HepG2 (cell line): ENCODE measurements around the gene MUL1. TPM values are rescaled to one million over a fixed set of nuclear protein-coding genes. Genes with fewer than 3 reads are reported as not detected.

Experiments used
- BRF2 ChIP-seq: sonication (generic); formaldehyde crosslinking; IDR thresholded peaks from 2 replicates; pipeline ENCODE4 v1.8.1; 2022; ENCODE audit warnings: mild to moderate bottlenecking, missing genetic modification reagents
- CBX2 ChIP-seq, 2 experiments: fragments of 200-600 bp in 1 of 2; sonication (generic); formaldehyde crosslinking in 1 of 2; IDR thresholded peaks; 2 replicates each; pipeline versions ENCODE4 v1.7.0 to v1.8.1; 2018 to 2022; ENCODE audit warnings: low read depth in 2 of 2, low read length in 1 of 2, mild to moderate bottlenecking in 1 of 2, missing genetic modification reagents in 1 of 2
- CENPX ChIP-seq: sonication (generic); formaldehyde crosslinking; IDR thresholded peaks from 2 replicates; pipeline ENCODE4 v1.9.0; 2021; ENCODE audit warnings: mild to moderate bottlenecking, missing genetic modification reagents, moderate library complexity
- GZF1 ChIP-seq: sonication (generic); formaldehyde crosslinking; IDR thresholded peaks from 2 replicates; pipeline ENCODE4 v1.5.1; 2020; ENCODE audit warnings: mild to moderate bottlenecking, missing genetic modification reagents
- ISX ChIP-seq: sonication (generic); formaldehyde crosslinking; conservative IDR thresholded peaks from 2 replicates; pipeline ENCODE4 v1.5.0; 2020; ENCODE audit warnings: missing genetic modification reagents
- LBX2 ChIP-seq: sonication (generic); formaldehyde crosslinking; IDR thresholded peaks from 2 replicates; pipeline ENCODE4 v1.5.0; 2020; ENCODE audit warnings: missing genetic modification reagents, mild to moderate bottlenecking, borderline replicate concordance
- NCOR1 ChIP-seq: fragments of 200-600 bp; sonication (generic); IDR thresholded peaks from 2 replicates; pipeline ENCODE4 v1.7.0; 2017; ENCODE audit warnings: antibody characterized with exemption, low read length, borderline replicate concordance
- TEAD3 ChIP-seq: optimal IDR thresholded peaks from 2 replicates; pipeline ENCODE3; 2016; ENCODE audit warnings: borderline replicate concordance
- XBP1 ChIP-seq: sonication (generic); formaldehyde crosslinking; IDR thresholded peaks from 2 replicates; pipeline ENCODE4 v1.5.0; 2020; ENCODE audit warnings: missing genetic modification reagents
- ZBTB38 ChIP-seq: sonication (generic); formaldehyde crosslinking; IDR thresholded peaks from 2 replicates; pipeline ENCODE4 v1.5.1; 2020; ENCODE audit warnings: mild to moderate bottlenecking, missing genetic modification reagents
- ZNF33A ChIP-seq: sonication (generic); formaldehyde crosslinking; IDR thresholded peaks from 2 replicates; pipeline ENCODE4 v1.5.1; 2020; ENCODE audit warnings: missing genetic modification reagents, mild to moderate bottlenecking, moderate library complexity, borderline replicate concordance
- ZNF407 ChIP-seq: sonication (generic); formaldehyde crosslinking; IDR thresholded peaks from one replicate; pipeline ENCODE4 v1.5.1; 2020; ENCODE audit warnings: mild to moderate bottlenecking, missing genetic modification reagents; ENCODE audit errors: not compliant biosample characterization
- ZNF704 ChIP-seq: sonication (generic); formaldehyde crosslinking; IDR thresholded peaks from 2 replicates; pipeline ENCODE4 v1.8.1; 2023; ENCODE audit warnings: mild to moderate bottlenecking, inconsistent platforms, moderate library complexity, missing genetic modification reagents, borderline replicate concordance
- ZNF792 ChIP-seq: IDR thresholded peaks from 2 replicates; pipeline ENCODE4 v1.6.1; 2016
- ZSCAN21 ChIP-seq: sonication (generic); formaldehyde crosslinking; IDR thresholded peaks from 2 replicates; pipeline ENCODE4 v1.8.0; 2022; ENCODE audit warnings: mild to moderate bottlenecking, missing genetic modification reagents, moderate library complexity, borderline replicate concordance
- ZUFSP ChIP-seq: sonication (generic); formaldehyde crosslinking; IDR thresholded peaks from 2 replicates; pipeline ENCODE4 v1.9.0; 2021; ENCODE audit warnings: missing genetic modification reagents, mild to moderate bottlenecking, borderline replicate concordance
- polyA plus RNA-seq, 8 experiments: library from polyadenylated mRNA; depleted of rRNA in 3 of 8; stranded (reverse) in 7 of 8; unstranded in 1 of 8; fragments of >200 nt; fragmentation: Illumina TruSeq in 4 of 8; extraction: Trizol in 4 of 8; gene quantifications; 2 replicates each; pipeline versions ENCODE4 v1.2.1 to v1.2.3, GENCODE V29; 2011 to 2016; ENCODE audit warnings: low read depth in 4 of 8, missing spikeins in 1 of 8, mixed read lengths in 1 of 8; ENCODE audit not compliant: insufficient read depth in 1 of 8
- total RNA-seq, 5 experiments: library from RNA; depleted of rRNA; stranded (reverse); fragments of >200 nt; fragmentation: Illumina TruSeq; extraction: Trizol; gene quantifications; 2 replicates each; pipeline ENCODE4 v1.2.3, GENCODE V29; 2016; ENCODE audit warnings: low read depth in 1 of 5

MUL1 gene
- total and polyA plus RNA-seq, 2 of the 13 experiments (the other 11 are each of a cell fraction or from before 2014, with no cell fraction given): 21.5 to 26.5 TPM

GRCh38 chr1:20480951-20481617, 26.9 kb downstream of the MUL1 start (continued):
- TF ChIP-seq XBP1 (CRISPR knock-in tag) (no peak), LBX2 (CRISPR knock-in tag) (no peak), TEAD3 (CRISPR knock-in tag) (no peak), CENPX (no peak), ZNF407 (no peak), ZNF33A (no peak), ZUFSP (no peak), ISX (CRISPR knock-in tag) (no peak), CBX2 (IDR thresholded peaks at IDR 0.05; ENCODE audit: low read depth, low read length) (no peak), CBX2 (CRISPR knock-in tag; IDR thresholded peaks at IDR 0.05; ENCODE audit: low read depth) (no peak), GZF1 (CRISPR knock-in tag) (no peak), BRF2 (no peak), ZNF704 (CRISPR knock-in tag) (no peak), ZBTB38 (no peak), NCOR1 (0 out of 2 replicates have a peak, but pooled peaks have one; percentile 10), ZNF792 (CRISPR knock-in tag) (no peak), ZSCAN21 (CRISPR knock-in tag) (peak; percentile 71; the same call in 1 of the 2 replicates)
